Measurements from ENCODE around the gene CISH.

GRCh38 chr3:50573566-50574443, 37.8 kb downstream of the CISH start:
- TF ChIP-seq CTCF (IDR thresholded peaks at IDR 0.05) (no peak), POLR2A (IDR thresholded peaks at IDR 0.05) (no peak), EP300 (IDR thresholded peaks at IDR 0.05) (no peak)

Data from ovary (tissue), 3 donors.